Measurements from ENCODE around the gene SLMAP. TPM values are rescaled to one million over a fixed set of nuclear protein-coding genes. Genes with fewer than 3 reads are reported as not detected.

The SLMAP gene
- total RNA-seq, 4 donors from 2014 or later: 104 to 369 (median 186) TPM

DNA sequence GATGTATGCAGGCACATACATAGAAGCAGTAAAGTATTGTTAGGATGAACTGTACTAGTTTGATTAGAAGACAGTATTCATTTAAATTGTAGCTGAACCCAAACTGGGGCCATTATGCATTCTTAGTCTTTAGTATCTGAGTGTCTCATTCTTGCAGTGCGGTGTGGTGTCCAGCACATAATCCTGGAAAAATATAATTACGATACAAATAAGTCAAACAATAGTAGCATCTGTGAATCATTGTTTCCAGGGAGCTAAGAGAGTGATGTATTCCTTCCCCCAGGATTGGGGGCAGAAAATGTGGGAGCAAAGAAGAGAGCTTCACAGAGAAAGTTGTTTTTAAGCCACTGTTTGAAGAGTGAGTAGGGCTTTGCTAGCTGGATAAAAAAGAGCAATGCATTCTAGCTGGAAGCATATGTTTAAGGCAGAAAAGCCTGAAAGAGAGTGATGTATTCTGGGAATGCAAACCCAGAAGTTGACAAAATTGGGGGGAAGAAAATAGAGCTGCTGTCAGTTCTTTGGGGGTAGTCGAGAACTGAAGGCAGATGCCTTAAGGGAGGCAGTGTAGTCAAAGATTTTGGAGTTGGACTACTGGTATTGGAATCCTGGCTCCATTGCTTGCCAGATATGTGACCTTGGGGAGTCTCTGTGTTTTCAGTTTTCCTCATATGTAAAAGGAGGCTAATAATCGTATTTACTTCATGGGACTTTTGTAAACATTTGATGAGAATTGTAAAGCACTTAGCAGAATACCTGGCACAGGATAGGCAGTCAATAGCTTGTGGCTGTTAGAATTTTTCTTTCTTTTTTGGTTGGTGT is 14.1 kb downstream of the SLMAP start:
- TF ChIP-seq CTCF (IDR thresholded peaks at IDR 0.05) (no peak), POLR2A (IDR thresholded peaks at IDR 0.05) (no peak)
- Histone ChIP-seq H3K36me3 (no peaks in the 10 kb centered on the region), H3K27ac (no peak overlapping the region), H3K4me1 (peaks cover 0 to 3% of the 10 kb centered on the region in 2 donors), H3K27me3 (no peaks in the 10 kb centered on the region), H3K4me3 (no peak overlapping the region), H3K9me3 (no peaks in the 10 kb centered on the region)
- DNase-seq: no peak
- intact Hi-C loops (cut with DNase I; ENCODE audit: low total_unique reads): no loop called here

- Histone ChIP-seq H3K27ac (no peak overlapping the region), H3K36me3 (no peaks in the 10 kb centered on the region), H3K4me1 (peaks cover 0 to 3% of the 10 kb centered on the region in 2 donors), H3K4me3 (no peak overlapping the region), H3K9me3 (no peaks in the 10 kb centered on the region), H3K27me3 (no peaks in the 10 kb centered on the region)
- TF ChIP-seq POLR2A (IDR thresholded peaks at IDR 0.05) (no peak), CTCF (IDR thresholded peaks at IDR 0.05) (no peak)
- intact Hi-C loops (cut with DNase I; ENCODE audit: low total_unique reads): no loop called here
- DNase-seq: no peak
These were observed 16.1 kb downstream of the SLMAP start for GRCh38 chr3:57772251-57772650.

- TF ChIP-seq CTCF (IDR thresholded peaks at IDR 0.05) (no peak), POLR2A (IDR thresholded peaks at IDR 0.05) (no peak)
These were observed 21.7 kb downstream of the SLMAP start for GRCh38 chr3:57777774-57778173.

GRCh38 chr3:57778494-57778893 is 22.4 kb downstream of the SLMAP start:
- Histone ChIP-seq H3K9me3 (no peaks in the 10 kb centered on the region), H3K36me3 (no peaks in the 10 kb centered on the region), H3K27ac (no peak overlapping the region), H3K4me3 (no peak overlapping the region), H3K4me1 (no peaks in the 10 kb centered on the region), H3K27me3 (no peaks in the 10 kb centered on the region)
- intact Hi-C loops (cut with DNase I; ENCODE audit: low total_unique reads): no loop called here
- TF ChIP-seq POLR2A (IDR thresholded peaks at IDR 0.05) (no peak), CTCF (IDR thresholded peaks at IDR 0.05) (no peak)
- DNase-seq: no peak

More at GRCh38 chr3:57777774-57778173, 21.7 kb downstream of the SLMAP start:
- no peaks in the 10 kb centered on the region for H3K4me1 ChIP-seq
- intact Hi-C loops (cut with DNase I; ENCODE audit: low total_unique reads): no loop called here
- H3K36me3 ChIP-seq: no peaks in the 10 kb centered on the region
- H3K4me3 ChIP-seq: no peak overlapping the region
- no peak for DNase-seq
- no peaks in the 10 kb centered on the region for H3K27me3 ChIP-seq
- no peaks in the 10 kb centered on the region for H3K9me3 ChIP-seq
- H3K27ac ChIP-seq: no peak overlapping the region

GRCh38 chr3:57779666-57780065 is 23.6 kb downstream of the SLMAP start:
- H3K27me3 ChIP-seq: no peaks in the 10 kb centered on the region
- no peaks in the 10 kb centered on the region for H3K4me1 ChIP-seq
- intact Hi-C loops (cut with DNase I; ENCODE audit: low total_unique reads): no loop called here
- no peak for TF ChIP-seq POLR2A (IDR thresholded peaks at IDR 0.05)
- TF ChIP-seq CTCF (IDR thresholded peaks at IDR 0.05): no peak
- H3K4me3 ChIP-seq: no peak overlapping the region
- H3K36me3 ChIP-seq: no peaks in the 10 kb centered on the region
- DNase-seq: no peak
- no peaks in the 10 kb centered on the region for H3K9me3 ChIP-seq
- no peak overlapping the region for H3K27ac ChIP-seq

Data from uterus (tissue), 4 donors.